HG02840 (cell line): Measurements from ENCODE around the gene RAI1.
"Not testable (repeated sequence)": the region's sequence is repeated elsewhere in the genome, so short reads cannot be mapped to it uniquely, and the experiment has no call there.

Experiments
- ATAC-seq: cut with Tn5 transposase; IDR thresholded peaks from one replicate; pipeline ENCODE4 v1.9.1; 2021; ENCODE audit warnings: mild to moderate bottlenecking, moderate library complexity, moderate number of reproducible peaks; ENCODE audit not compliant: unreplicated experiment, low FRiP score

Gene RAI1

DNA sequence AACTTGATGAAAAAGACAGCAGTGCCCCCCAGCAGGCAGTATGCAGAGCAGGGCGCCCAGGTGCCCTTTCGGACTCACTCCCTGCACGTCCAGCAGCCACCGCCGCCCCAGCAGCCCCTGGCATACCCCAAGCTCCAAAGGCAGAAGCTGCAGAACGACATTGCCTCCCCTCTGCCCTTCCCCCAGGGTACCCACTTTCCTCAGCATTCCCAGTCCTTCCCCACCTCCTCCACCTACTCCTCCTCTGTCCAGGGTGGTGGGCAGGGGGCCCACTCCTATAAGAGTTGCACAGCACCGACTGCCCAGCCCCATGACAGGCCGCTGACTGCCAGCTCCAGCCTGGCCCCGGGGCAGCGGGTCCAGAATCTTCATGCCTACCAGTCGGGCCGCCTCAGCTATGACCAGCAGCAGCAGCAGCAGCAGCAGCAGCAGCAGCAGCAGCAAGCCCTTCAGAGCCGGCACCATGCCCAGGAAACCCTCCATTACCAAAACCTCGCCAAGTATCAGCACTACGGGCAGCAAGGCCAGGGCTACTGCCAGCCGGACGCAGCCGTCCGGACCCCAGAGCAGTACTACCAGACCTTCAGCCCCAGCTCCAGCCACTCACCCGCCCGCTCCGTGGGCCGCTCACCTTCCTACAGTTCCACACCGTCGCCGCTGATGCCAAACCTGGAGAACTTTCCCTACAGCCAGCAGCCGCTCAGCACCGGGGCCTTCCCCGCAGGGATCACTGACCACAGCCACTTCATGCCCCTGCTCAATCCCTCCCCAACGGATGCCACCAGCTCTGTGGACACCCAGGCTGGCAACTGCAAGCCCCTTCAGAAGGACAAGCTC, 112.3 kb downstream of the RAI1 start:
- ATAC-seq, result no peak

DNA sequence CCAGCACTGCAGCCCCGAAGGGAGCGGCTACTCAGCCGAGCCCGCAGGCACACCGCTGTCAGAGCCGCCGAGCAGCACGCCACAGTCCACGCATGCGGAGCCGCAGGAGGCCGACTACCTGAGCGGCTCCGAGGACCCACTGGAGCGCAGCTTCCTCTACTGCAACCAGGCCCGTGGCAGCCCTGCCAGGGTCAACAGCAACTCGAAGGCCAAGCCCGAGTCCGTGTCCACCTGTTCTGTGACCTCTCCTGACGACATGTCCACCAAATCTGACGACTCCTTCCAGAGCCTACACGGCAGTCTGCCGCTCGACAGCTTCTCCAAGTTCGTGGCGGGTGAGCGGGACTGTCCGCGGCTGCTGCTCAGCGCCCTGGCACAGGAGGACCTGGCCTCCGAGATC, 113.1 kb downstream of the RAI1 start:
- no peak for ATAC-seq

DNA sequence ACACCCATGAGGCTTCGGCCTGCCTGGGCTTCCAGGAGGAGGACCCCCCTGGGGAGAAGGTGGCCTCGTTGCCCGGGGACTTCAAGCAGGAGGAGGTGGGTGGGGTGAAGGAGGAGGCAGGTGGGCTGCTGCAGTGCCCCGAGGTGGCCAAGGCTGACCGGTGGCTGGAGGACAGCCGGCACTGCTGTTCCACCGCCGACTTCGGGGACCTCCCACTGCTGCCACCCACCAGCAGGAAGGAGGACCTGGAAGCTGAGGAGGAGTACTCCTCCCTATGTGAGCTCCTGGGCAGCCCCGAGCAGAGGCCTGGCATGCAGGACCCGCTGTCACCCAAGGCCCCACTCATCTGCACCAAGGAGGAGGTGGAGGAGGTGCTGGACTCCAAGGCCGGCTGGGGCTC, 114.0 kb downstream of the RAI1 start:
- no peak for ATAC-seq

DNA sequence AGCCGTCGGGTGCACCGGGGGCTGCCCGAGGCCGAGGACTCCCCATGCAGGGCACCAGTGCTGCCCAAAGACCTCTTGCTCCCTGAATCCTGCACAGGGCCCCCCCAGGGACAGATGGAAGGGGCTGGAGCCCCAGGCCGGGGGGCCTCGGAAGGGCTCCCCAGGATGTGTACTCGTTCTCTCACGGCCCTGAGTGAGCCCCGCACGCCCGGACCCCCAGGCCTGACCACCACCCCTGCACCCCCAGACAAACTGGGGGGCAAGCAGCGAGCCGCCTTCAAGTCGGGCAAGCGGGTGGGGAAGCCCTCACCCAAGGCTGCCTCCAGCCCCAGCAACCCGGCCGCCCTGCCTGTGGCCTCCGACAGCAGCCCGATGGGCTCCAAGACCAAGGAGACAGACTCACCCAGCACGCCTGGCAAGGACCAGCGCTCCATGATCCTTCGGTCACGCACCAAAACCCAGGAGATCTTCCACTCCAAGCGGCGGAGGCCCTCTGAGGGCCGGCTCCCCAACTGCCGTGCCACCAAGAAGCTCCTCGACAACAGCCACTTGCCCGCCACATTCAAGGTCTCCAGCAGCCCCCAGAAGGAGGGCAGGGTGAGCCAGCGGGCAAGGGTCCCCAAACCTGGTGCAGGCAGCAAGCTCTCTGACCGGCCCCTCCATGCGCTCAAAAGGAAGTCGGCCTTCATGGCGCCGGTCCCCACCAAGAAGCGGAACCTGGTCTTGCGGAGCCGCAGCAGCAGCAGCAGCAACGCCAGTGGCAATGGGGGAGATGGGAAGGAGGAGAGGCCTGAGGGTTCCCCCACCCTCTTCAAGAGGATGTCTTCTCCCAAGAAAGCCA, 114.9 kb downstream of the RAI1 start:
- no peak for ATAC-seq

DNA sequence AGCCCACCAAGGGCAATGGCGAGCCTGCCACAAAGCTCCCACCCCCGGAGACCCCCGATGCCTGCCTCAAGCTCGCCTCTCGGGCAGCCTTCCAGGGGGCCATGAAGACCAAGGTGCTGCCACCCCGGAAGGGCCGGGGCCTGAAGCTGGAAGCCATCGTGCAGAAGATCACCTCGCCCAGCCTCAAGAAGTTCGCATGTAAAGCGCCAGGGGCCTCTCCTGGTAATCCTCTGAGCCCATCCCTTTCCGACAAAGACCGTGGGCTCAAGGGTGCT, 115.5 kb downstream of the RAI1 start:
- ATAC-seq, result no peak

DNA sequence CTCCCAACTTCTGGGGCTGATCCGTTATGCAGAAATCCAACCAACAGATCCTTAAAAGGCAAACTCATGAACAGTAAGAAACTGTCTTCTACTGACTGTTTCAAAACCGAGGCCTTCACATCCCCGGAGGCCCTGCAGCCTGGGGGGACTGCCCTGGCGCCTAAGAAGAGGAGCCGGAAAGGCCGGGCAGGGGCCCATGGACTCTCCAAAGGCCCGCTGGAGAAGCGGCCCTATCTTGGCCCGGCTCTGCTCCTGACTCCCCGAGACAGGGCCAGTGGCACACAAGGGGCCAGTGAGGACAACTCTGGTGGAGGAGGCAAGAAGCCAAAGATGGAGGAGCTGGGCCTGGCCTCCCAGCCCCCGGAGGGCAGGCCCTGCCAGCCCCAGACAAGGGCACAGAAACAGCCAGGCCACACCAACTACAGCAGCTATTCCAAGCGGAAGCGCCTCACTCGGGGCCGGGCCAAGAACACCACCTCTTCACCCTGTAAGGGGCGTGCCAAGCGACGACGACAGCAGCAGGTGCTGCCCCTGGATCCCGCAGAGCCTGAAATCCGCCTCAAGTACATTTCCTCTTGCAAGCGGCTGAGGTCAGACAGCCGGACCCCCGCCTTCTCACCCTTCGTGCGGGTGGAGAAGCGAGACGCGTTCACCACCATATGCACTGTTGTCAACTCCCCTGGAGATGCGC, 116.0 kb downstream of the RAI1 start:
- no peak for ATAC-seq

DNA sequence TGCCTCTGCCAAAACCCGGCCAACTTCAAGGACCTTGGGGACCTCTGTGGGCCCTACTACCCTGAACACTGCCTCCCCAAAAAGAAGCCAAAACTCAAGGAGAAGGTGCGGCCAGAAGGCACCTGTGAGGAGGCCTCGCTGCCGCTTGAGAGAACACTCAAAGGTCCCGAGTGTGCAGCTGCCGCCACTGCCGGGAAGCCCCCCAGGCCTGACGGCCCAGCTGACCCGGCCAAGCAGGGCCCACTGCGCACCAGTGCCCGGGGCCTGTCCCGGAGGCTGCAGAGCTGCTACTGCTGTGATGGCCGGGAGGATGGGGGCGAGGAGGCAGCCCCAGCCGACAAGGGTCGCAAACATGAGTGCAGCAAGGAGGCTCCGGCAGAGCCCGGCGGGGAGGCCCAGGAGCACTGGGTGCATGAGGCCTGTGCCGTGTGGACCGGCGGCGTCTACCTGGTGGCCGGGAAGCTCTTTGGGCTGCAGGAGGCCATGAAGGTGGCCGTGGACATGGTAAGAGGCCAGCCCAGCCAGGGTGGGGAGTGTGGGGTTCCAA, 116.8 kb downstream of the RAI1 start:
- no peak for ATAC-seq

DNA sequence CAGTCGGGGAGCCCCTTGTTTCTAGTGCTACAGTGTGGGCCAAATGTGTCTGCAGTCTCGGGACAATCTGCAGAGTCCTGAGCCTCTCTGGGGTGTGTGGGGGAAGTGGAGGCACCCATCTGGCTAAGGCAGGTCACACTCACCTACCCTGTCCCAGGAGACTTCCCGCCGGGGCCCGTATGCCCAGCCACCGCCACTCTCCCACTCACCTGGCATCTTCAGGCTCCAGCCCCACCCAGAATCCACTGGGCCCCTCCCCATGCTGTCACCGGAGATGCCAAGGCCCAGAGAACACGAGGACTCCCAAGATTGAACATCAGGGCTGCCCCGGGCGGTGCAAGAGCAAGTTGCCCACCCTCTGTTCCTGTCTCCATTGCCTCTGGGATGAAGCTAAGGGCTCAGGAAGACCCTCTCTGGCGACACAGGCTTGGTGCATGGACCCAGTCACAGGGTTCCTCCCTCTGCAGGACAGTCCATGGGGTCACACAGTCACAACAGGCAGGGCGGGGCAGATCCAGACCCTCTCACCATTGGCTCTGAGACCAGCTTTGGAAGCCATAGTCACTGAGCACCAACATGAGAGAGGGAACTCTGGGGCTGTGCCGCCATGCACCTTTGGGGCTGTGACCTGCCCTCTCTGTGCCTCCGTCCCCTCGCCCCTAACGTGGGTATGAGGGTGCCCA, 117.5 kb downstream of the RAI1 start:
- ATAC-seq, result no peak

DNA sequence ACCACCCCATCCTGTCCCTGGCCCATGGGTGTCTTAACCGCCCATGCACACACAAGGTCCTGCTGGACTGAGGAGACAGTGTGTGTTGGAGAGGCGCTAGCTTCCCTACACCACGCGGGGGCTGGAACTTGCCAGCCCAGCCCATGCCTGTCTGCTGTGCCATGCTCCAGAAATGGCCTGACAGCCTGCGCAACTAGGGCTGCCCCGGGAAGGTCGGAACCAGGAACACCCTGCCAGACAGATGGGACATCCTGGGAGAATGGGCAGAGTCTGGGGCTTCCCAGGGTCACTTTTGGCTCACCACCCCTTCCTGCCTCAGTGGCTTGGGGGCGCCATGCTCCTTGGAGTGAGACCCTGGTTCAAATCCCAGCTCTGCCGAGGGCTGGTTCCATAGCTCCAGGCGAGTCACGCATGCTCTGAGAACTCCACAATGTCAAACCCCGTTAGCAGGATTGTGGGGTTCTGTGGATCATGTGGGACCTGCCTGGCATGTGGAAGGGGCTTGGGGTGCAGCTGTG, 119.3 kb downstream of the RAI1 start:
- no peak for ATAC-seq

DNA sequence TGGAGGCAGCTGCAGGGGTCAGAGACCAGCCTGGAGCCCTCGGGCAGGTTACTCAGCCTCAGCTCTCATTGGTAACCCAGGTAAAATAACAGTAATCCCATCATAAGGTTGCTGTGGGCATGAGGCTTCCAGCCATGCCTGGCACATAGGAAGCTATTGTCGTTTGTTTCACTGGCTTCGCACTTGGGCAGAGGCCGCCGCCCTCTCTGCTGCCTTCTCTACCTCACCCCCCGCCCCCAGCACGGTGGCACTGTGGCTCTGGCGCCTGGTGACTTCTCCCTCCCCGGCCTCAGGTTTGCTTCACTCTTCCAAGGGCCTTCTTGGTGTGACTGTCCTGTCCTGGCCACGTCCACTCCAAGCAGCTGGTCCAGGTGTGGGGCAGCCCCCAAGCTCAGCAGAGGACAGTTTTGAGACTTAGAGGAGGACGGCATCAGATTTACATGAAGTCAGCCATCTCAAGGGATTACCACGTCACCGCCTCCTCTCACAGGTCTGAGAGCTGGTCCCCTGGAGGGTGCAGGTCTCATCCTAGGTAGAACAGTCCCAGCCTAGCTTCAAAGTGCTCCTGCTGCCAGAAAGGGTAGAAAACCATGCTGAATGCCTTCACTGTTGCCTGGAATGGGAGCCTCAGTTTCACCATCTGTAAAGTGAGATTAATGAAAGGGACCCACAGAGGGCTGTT, 120.7 kb downstream of the RAI1 start:
- no peak for ATAC-seq

DNA sequence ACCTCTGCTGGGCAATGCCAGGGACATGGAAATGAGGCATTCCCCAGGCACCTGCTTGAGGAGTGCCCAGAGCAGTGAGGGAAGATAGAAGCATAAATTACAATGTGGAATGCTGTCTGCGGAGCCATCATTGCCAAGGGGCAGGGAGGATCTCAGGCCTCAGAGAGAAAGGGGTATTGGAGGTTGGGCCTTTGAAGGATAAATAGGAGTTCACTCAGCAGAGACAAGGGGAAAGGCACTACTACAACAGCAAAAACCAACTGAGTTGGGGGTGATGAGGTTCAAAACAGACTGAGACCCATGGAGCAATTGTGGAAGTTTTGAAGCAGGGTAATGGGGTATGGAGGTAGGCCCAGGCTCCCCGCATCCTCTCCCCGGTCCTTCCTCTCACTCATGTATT, 122.7 kb downstream of the RAI1 start:
- ATAC-seq, result no peak

DNA sequence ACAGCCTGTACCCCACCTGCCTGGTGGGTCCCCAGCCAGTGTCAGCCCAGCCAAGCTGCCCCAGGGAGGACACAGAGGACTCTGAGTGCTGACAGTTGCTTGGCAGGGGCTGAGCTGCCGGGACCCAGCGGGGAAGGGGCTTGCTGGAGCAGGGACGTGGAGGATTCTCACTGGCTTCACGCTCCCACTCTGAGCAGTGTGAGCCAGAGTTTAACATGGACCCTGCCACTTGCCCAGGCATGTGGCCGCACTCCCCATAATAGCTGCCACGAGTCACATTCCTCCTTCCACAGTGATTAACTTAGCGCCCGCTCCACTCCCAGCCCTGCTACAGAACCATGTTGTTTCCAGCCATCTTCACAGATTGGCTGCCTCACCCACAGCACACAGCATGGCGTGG, 124.3 kb downstream of the RAI1 start:
- ATAC-seq, result no peak

DNA sequence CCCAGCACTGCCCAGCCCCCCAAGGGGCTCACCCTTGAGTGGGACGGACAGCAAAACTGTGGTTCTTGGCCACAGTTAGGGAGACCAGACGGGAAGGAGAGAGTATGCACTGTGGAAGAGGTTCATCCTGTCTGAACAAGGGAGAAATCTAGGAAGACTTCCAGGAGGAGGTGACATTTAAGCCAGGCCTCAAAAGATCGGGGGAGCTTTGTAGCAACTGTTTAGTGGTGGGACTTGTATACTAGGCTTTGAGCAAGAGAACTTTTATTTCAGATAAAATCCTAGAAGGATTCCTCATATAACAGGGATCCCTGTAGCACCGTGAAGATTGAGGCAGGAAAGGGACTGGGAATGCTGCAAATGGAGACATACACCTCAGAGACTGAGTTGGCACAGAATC, 124.8 kb downstream of the RAI1 start:
- no peak for ATAC-seq

DNA sequence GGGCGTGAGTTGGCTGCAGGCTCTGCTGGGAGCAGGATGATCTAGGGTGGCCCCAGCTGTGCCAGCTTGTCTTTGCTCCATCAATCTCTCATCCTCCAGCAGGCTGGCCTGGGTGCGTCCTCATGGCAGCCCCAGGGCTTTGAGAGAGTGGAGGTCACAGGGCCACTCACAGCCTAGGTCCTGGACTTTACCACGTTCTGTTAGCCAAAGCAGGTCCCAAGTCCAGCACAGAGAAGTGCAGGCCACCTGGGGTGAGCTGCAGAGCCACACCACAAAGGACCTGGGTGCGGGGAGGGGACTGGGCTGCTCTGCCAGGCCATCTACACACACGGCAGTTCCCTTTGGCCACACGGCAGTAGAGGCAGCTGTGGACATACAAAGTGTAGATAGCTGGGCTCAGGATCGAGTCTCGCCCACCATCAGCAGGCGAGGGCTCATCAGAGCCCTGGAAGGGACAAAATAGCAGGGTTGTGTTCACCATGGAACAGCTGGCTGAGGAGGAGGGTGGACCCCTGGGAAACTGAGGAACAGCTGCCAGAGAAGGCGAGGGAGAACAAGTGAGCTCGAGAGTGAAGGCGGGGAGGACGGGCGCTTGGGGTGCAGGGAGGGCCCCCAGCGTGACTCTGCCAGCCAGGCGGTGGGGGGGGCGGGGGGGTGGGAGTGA, 125.5 kb downstream of the RAI1 start:
- no peak for ATAC-seq

DNA sequence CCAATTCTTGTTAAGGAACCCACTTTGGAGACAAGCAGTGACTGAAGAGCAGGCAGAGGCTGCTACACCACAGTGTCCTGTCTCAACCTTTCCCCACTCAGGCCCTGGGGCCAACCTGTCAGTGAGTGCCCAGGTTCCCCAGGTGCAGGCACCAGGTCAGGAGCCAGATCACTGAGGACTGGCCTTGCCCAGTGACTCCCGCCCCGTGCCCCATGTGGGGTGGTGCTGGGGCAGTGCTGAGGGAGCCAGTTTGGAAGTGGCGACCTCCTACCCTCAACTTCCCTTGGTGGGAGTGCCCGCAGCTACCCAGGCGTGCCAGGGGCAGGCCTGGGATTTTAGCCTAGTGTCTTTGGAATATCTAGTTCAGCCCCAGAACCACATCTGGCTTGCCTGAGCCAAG, 126.2 kb downstream of the RAI1 start:
- no peak for ATAC-seq

DNA sequence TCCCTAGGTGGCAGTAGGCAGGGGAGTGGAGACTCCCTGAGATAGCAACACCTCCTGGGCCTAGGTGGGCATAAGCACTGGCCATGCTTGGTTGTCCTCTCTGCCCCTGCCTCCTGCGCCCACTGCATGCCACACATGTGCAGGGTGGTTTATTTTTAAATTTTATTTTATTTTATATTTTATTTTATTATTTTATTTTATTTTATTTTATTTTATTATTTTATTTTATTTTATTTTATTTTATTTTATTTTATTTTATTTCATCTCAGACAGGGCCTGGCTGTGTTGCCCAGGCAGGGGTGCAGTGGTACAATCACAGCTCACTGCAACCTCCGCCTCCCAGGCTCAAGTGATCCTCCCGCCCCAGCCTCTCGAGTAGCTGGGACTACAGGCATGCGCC, 126.9 kb downstream of the RAI1 start:
- not testable (repeated sequence) for ATAC-seq

DNA sequence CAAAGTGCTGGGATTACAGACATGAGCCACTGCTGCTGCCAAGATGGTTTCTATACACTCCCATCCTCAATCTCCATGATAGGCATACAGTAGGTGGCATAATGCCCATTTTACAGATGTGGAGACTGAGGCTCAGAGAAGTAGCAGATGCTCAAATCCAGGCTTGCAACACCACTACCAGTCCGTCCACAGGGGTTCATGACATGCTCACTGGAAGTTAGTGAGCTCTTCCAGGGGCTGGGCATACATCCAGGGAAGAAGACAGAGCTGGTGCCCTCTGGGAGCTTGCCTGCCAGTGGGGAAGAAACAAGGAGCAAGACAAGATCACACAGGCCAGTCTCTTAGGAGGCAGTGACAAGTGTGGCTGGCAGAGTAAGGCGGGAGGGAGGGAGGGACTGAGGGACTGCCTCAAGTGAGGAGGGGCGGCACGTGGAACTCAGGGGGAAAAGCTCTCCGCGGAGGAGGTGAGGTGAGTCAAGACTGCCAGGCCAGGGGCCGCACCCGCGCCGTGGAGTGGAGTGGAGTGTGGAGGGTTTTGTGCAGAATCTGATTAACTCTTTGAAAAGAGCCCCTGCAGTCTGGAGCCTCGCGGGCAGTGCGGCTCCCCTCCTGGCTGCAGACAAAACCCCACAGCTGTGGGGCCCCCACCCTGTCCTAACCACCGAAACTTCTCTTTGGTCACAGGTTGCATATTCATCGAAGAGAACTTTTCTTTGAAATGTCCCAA, 127.6 kb downstream of the RAI1 start:
- ATAC-seq, result no peak

DNA sequence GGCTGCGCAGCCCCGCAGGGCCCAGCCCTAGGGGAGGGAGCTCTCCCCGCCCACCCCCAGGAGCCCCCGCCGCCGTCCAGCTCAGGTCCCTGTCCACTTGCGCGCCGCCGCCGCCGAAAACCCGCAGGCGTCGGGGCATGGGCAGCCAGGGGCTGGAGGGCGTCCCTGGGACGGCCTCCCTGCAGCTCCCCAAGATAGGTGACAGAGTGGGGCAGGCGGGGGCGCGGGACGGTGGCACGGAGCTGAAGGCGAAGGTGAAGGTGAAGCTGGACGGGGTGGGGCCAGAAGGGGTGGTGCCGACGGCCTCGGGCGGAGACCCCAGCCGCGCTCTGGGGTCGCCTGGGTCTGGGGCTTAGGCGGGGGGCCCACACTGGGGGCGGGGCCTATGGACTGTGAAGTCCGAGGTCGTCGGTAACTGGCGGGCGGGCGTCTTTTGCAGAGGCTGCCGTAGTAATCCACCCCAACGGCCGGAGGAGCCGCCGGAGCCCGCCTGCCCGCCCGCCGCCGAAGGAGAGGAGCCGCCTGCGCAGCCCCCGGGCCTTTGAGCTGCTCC, 128.3 kb downstream of the RAI1 start:
- ATAC-seq, result no peak
